ENCODE data around the gene LCTL. TPM values are rescaled to one million over a fixed set of nuclear protein-coding genes. Genes with fewer than 3 reads are reported as not detected.
A peak's percentile ranks its signal among the peaks of the same experiment; 100 is the strongest.

Gene LCTL
- total RNA-seq, 1 experiment from 2014 or later: not detected

- peaks cover 10% of the 10 kb centered on the region for H3K4me1 Mint-ChIP-seq (ENCODE audit: insufficient read depth, unreplicated experiment)
- H3K36me3 Mint-ChIP-seq (ENCODE audit: insufficient read depth, unreplicated experiment): peaks cover 30% of the 10 kb centered on the region
- H3K4me3 Mint-ChIP-seq (ENCODE audit: unreplicated experiment): no peak overlapping the region
- CTCF ChIA-PET: interaction anchor here (0.6 to 1.1 kb wide), 2 partner anchors 31 to 237 kb away, joined by 3 read pairs; no protein-coding TSS in a partner anchor
- no peak for DNase-seq (ENCODE audit: unreplicated experiment)
- POLR2A ChIA-PET: interaction anchor here (1.3 kb wide), 1 partner anchor 20 kb away, joined by 7 read pairs; the partner anchor contains the start of genes RPL4 and ZWILCH
- intact Hi-C loops (cut with micrococcal nuclease): no loop called here
- BruUV-seq (replicated peaks): no TSS peak
- TF ChIP-seq CTCF (IDR thresholded peaks at IDR 0.05; ENCODE audit: unreplicated experiment): no peak
- H3K9me3 Mint-ChIP-seq (ENCODE audit: unreplicated experiment): no peaks in the 10 kb centered on the region
- H3K27ac Mint-ChIP-seq (ENCODE audit: low read depth, unreplicated experiment): no peak overlapping the region
- no peaks in the 10 kb centered on the region for H3K27me3 Mint-ChIP-seq (ENCODE audit: insufficient read depth, unreplicated experiment)
Measured at GRCh38 chr15:66524838-66525237, 41.0 kb downstream of the LCTL start.

- ChIA-PET POLR2A (interaction anchor here (0.6 to 1.3 kb wide), 2 partner anchors 19 to 282 kb away, joined by 3 to 7 read pairs; partner anchors contain the start of genes RPL4 and ZWILCH), CTCF (interaction anchor here (0.7 kb wide), 1 partner anchor 222 kb away, joined by 3 read pairs; no protein-coding TSS in a partner anchor)
- no peak overlapping the region for H3K4me3 Mint-ChIP-seq (ENCODE audit: unreplicated experiment)
- TF ChIP-seq CTCF (IDR thresholded peaks at IDR 0.05; ENCODE audit: unreplicated experiment): no peak
- H3K9me3 Mint-ChIP-seq (ENCODE audit: unreplicated experiment): no peaks in the 10 kb centered on the region
- peak overlapping the region; percentile 73 for H3K27ac Mint-ChIP-seq (ENCODE audit: low read depth, unreplicated experiment)
- intact Hi-C loops (cut with micrococcal nuclease): no loop called here
- no TSS peak for BruUV-seq (replicated peaks)
- H3K27me3 Mint-ChIP-seq (ENCODE audit: insufficient read depth, unreplicated experiment): no peaks in the 10 kb centered on the region
- DNase-seq (ENCODE audit: unreplicated experiment): no peak
- peaks cover 10% of the 10 kb centered on the region for H3K4me1 Mint-ChIP-seq (ENCODE audit: insufficient read depth, unreplicated experiment)
- peaks cover 21% of the 10 kb centered on the region for H3K36me3 Mint-ChIP-seq (ENCODE audit: insufficient read depth, unreplicated experiment)
Measured at GRCh38 chr15:66523926-66524325, 41.9 kb downstream of the LCTL start.

- ChIA-PET CTCF (interaction anchor here (0.6 kb wide), 1 partner anchor 1281 kb away, joined by 4 read pairs; no protein-coding TSS in a partner anchor), POLR2A (interaction anchor here (1.0 to 1.3 kb wide), 2 partner anchors 9 to 11 kb away, joined by 4 read pairs; partner anchors contain the start of genes RPL4 and ZWILCH)
- intact Hi-C loops (cut with micrococcal nuclease): no loop called here
- H3K4me1 Mint-ChIP-seq (ENCODE audit: insufficient read depth, unreplicated experiment): no peaks in the 10 kb centered on the region
- H3K4me3 Mint-ChIP-seq (ENCODE audit: unreplicated experiment): no peak overlapping the region
- no peak overlapping the region for H3K27ac Mint-ChIP-seq (ENCODE audit: low read depth, unreplicated experiment)
- no TSS peak for BruUV-seq (replicated peaks)
- no peaks in the 10 kb centered on the region for H3K27me3 Mint-ChIP-seq (ENCODE audit: insufficient read depth, unreplicated experiment)
- no peaks in the 10 kb centered on the region for H3K9me3 Mint-ChIP-seq (ENCODE audit: unreplicated experiment)
- TF ChIP-seq CTCF (IDR thresholded peaks at IDR 0.05; ENCODE audit: unreplicated experiment): no peak
- DNase-seq (ENCODE audit: unreplicated experiment): no peak
- peaks cover 43% of the 10 kb centered on the region for H3K36me3 Mint-ChIP-seq (ENCODE audit: insufficient read depth, unreplicated experiment)
Measured at GRCh38 chr15:66515901-66516322, 49.9 kb downstream of the LCTL start.

GRCh38 chr15:66514586-66514985, 51.2 kb downstream of the LCTL start:
- TF ChIP-seq CTCF (IDR thresholded peaks at IDR 0.05; ENCODE audit: unreplicated experiment): no peak
- intact Hi-C loops (cut with micrococcal nuclease): no loop called here
- no peak for DNase-seq (ENCODE audit: unreplicated experiment)
- no peaks in the 10 kb centered on the region for H3K27me3 Mint-ChIP-seq (ENCODE audit: insufficient read depth, unreplicated experiment)
- peaks cover 40% of the 10 kb centered on the region for H3K36me3 Mint-ChIP-seq (ENCODE audit: insufficient read depth, unreplicated experiment)
- BruUV-seq (replicated peaks): no TSS peak
- H3K9me3 Mint-ChIP-seq (ENCODE audit: unreplicated experiment): no peaks in the 10 kb centered on the region
- no peaks in the 10 kb centered on the region for H3K4me1 Mint-ChIP-seq (ENCODE audit: insufficient read depth, unreplicated experiment)
- H3K4me3 Mint-ChIP-seq (ENCODE audit: unreplicated experiment): no peak overlapping the region
- H3K27ac Mint-ChIP-seq (ENCODE audit: low read depth, unreplicated experiment): no peak overlapping the region
- POLR2A ChIA-PET: interaction anchor here (0.7 to 1.3 kb wide), 2 partner anchors 9 to 18 kb away, joined by 5 to 6 read pairs; partner anchors contain the start of genes RPL4 and ZWILCH
- CTCF ChIA-PET: interaction anchor here (0.6 kb wide), 1 partner anchor 120 kb away, joined by 3 read pairs; no protein-coding TSS in a partner anchor
